Fibroblast of skin of right biceps (primary cell): ENCODE results near the gene OSBPL8.
"Not testable (repeated sequence)": the region's sequence is repeated elsewhere in the genome, so short reads cannot be mapped to it uniquely, and the experiment has no call there.

ENCODE experiments used
- DNase-seq: peaks from one replicate; pipeline ENCODE4 v3.0.0-alpha.2; 2013

OSBPL8 gene

DNA sequence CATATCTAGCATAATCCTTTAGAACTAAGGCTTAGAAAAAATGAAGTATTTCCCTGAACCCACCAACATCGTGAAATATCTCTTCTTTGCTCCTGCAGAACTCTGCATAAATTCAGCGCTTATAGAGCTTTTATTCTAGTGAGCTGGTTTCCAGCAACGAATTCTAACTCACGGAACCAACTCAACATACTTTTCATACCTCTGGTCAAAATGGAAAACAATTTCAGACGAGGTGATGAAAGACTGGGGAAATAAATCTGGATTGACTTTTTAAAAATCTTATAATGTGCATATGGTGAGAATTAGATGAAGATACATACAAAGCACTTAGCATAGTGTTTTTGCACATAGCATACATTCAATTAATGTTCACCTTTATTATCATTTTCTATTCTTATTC lies 148.8 kb downstream of the OSBPL8 start:
- peak; percentile 61 for DNase-seq

- DNase-seq: no peak
These were observed 149.2 kb downstream of the OSBPL8 start for GRCh38 chr12:76410371-76410770.

DNA sequence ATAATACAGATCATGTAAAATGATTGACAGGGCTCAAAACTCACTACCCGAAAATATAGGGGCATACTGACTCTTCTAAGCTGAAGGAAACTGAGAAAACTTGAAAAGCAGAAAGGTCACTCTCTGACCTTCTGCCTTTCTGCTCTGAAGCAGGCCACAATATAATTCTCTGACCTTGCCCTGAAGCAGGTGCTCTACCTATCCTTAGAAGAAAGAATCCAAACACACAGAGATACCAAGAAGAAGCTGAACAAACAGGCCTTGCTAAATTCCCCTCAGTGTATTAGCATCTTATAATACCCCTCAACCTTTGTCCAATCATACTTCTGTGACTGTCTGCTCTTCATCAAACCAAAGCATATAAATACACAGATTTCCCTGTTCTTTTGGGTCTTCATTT lies 150.5 kb downstream of the OSBPL8 start:
- no peak for DNase-seq

- DNase-seq: no peak
These were observed 151.9 kb downstream of the OSBPL8 start for GRCh38 chr12:76407710-76408109.

GRCh38 chr12:76402259-76402658 lies 157.3 kb downstream of the OSBPL8 start:
- DNase-seq: no peak

GRCh38 chr12:76400136-76400535 lies 159.4 kb downstream of the OSBPL8 start:
- DNase-seq: no peak

DNA sequence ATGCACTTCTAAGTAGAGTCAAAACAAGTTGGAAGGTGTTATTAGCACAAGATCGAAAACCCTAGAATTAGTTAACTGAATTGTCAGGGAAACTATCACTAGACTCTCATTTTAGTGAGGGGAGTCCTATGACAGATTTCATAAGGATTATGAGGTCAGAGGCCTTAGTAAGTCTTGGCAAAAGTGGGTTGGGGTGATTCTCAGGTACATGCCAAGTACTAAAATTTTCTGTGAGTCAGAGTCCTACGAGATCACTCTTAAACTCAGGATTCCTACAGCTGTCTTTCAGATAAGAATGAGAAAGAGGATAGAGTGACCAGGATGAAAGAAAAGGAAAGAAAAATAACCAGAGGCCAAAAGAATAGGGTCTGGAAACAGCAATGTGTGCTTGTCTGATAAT lies 160.5 kb downstream of the OSBPL8 start:
- DNase-seq: no peak

- no peak for DNase-seq
These were observed 161.5 kb downstream of the OSBPL8 start for GRCh38 chr12:76398106-76398505.

DNA sequence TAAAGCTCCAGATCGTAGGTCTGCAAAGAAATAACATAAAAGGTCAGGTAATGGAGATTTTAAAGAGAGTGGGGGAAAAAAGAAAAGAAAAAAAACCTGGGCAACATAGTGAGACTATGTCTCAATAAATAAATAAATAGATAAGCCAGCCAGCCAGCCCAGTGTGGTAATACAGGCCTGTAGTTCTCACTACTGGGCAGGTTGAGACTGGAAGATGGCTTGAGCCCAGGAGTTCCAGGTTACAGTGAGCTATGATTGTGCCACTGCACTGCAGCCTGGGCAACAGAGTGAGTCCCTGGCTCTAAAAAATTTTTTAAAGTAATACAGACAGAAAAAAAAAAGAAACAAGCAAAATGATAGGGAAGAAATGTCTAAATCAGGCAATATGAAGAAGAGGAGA lies 168.1 kb downstream of the OSBPL8 start:
- DNase-seq: no peak

DNA sequence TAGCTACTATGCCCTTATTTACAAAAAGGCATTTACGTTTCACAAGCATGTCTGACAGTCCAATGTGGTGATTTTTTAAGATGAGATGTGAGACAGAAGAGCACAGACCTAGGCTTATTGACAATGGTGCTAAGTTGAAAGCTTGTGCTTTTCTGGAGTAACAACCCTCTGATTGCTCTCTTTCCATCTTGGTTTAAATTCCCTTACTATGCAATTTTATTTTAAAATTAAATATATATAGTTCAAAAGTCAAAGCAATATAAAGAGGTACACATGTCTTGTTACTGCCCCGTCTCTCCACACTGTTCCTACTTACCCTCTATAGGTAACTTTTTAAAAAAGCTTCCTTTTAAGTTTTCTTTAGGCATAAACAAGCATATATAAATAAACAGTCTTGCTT lies 172.0 kb downstream of the OSBPL8 start:
- DNase-seq: no peak

DNA sequence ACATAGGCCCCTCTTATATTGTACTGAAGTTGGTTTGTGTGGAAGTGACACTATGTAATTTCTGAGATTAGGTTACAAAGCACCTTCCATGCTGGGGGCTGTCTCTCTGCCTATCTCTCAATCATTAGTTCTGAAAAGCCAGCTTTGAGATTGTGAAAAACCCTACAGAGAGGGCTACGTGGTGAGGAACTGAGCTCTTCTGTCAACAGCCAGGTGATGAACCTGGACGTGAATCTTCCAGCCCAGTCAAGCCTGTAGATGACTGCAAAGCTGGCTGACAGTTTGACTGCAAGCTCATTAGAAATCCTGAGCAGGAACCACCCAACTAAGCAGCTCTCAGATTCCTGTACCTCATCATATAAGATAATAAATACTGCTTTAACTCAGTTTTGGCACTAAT lies 175.0 kb downstream of the OSBPL8 start:
- no peak for DNase-seq

DNA sequence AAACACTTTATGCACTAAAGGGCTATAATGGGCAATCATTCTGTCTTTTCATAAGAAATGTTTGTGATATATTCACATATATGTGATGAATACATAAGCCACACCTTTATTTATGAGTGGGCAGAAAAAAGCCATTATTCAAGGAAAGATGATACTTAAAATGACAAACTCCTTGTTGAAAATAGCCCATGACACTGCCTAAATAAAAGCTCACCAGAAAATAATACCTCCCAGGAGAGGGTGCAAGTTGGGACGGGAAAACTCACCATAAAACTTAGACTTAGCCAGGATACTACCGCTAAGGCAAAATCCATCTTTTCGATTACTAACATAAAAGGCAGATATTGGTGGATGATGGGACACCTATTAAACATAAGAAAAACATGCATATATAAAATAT lies 175.6 kb downstream of the OSBPL8 start:
- no peak for DNase-seq

GRCh38 chr12:76379261-76379660 lies 180.3 kb downstream of the OSBPL8 start:
- no peak for DNase-seq

DNA sequence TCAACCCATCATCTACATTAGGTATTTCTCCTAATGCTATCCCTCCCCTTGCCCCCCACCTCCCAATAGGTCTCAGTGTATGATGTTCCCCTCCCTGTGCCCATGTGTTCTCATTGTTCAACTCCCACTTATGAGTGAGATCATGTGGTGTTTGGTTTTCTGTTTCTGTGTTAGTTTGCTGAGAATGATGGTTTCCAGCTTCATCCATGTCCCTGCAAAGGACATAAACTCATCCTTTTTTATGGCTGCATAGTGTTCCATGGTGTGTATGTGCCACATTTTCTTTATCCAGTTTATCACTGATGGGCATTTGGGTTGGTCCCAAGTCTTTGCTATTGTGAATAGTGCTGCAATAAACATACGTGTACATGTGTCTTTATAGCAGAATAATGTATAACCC lies 182.7 kb downstream of the OSBPL8 start:
- DNase-seq: not testable (repeated sequence)

DNA sequence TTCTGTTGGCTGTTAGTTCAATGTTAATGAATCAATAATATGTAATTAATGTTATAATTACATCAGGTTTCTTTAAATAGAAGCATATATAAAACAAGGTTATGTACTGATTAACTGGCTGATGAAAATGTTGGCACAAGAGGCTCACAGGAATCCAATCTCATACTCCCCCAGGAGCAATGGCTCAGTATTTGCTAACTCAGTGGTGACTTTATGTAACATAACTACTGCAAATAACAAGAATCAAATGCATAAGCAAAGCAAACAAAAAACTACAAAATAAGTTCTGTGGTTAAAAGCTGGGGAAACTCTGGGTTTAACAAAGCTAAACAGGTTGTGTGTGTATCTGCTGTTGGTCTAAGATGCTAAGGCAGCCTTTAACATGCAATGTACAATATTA lies 183.6 kb downstream of the OSBPL8 start:
- DNase-seq: no peak

GRCh38 chr12:76375470-76375869 lies 184.1 kb downstream of the OSBPL8 start:
- DNase-seq: peak; percentile 6

DNA sequence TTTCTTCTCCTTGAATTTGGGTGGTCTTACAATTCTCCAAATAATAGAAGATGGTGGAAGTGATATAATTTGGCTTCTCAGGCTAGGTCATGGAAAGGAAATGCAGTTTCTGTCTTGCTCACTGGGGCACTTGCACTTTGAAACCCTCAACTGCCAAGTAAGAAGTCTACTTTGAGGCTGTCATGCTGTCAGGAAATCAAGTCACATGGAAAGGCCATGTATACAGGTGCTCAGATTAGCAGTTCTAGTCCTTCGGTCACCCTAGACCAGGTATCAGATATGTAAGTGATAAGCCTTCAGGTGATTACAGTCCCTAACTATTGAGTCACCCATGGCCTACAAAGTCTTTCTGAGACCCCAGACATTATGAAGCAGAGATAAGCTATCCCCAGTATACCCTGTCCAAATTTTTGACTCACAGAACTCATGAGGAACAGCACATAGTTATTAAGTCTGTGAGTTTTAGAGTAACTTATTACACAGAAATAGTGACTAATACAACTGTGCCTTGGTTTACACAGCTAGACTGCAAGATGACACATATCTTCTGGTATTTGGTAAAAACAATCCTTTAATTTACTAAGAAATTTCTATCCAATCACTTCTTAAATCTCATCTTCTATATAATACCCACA lies 185.1 kb downstream of the OSBPL8 start:
- DNase-seq: peak; percentile 54

DNA sequence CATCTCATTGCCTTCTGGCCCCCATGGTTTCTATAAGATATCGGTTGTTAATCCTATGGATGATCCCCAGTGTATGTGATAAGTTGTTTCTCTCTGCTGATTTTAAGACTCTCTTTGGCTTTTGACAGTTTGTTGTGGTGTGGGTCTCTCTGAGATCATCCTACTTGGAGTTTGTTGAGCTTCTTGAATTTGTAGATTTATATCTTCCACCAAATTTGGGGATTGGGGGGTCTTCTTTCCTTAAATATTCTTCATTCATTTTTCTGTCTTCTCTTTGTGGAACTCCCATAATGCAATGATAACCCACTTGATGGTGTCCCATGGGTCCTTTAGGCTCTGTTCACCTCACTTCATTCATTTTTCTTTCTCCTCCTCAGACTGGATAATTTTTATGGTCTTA lies 191.3 kb downstream of the OSBPL8 start:
- DNase-seq: no peak

GRCh38 chr12:76366163-76366562 lies 193.4 kb downstream of the OSBPL8 start:
- no peak for DNase-seq

DNA sequence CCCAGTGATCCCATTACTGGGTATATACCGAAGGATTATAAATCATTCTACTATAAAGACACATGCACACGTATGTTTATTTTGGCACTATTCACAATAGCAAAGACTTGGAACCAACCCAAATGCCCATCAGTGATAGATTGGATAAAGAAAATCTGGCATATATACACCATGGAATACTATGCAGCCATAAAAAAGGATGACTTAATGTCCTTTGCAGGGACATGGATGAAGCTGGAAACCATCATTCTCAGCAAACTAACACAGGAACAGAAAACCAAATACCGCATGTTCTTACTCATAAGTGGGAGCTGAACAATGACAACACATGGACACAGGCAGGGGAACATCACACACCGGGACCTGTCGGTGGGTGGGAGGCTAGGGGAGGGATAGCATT lies 195.4 kb downstream of the OSBPL8 start:
- not testable (repeated sequence) for DNase-seq

DNA sequence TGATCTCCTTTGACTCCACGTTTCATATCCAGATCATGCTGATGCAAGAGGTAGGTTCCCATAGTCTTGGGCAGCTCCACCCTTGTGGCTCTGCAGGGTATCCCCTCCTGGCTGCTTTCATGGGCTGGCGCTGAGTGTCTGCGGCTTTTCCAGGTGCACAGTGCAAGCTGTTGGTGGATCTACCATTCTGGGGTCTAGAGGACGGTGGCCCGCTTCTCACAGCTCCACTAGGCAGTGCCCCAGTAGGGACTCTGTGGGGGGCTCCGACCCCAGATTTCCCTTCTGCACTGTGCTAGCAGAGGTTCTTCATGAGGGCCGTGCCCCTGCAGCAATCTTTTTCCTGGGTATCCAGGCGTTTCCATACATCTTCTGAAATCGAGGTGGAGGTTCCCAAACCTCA lies 199.3 kb downstream of the OSBPL8 start:
- DNase-seq: no peak

GRCh38 chr12:76356071-76356470 lies 203.5 kb downstream of the OSBPL8 start:
- no peak for DNase-seq

- peak; percentile 92 for DNase-seq
These were observed 211.3 kb downstream of the OSBPL8 start, which contains the start of gene BBS10 for GRCh38 chr12:76348079-76348901. TSS of gene BBS10 (minus strand) at chr12:76348415. CDS start at chr12:76348358, 57 bp downstream.

- DNase-seq: peak; percentile 73
These were observed 212.7 kb downstream of the OSBPL8 start for GRCh38 chr12:76346798-76347420.
